GM23248 (cell line): ENCODE data around the gene CCDC192. TPM values are rescaled to one million over a fixed set of nuclear protein-coding genes. Genes with fewer than 3 reads are reported as not detected.
A peak's percentile ranks its signal among the peaks of the same experiment; 100 is the strongest.

Source experiments
- DNase-seq: peaks from one replicate; pipeline ENCODE4 v3.0.0-alpha.2; 2015
- H2AFZ ChIP-seq: fragments of 200-600 bp; sonication (generic); 2 replicates; pipeline ENCODE4 v1.6.1; 2016; ENCODE audit warnings: antibody characterized with exemption
- H3F3A ChIP-seq: fragments of 200-600 bp; sonication (generic); 2 replicates; pipeline ENCODE4 v1.6.1; 2016; ENCODE audit warnings: mild to moderate bottlenecking, antibody characterized with exemption, mixed run types; ENCODE audit not compliant: insufficient read depth
- H3K27ac ChIP-seq: fragments of 200-600 bp; sonication (generic); 2 replicates; pipeline ENCODE4 v1.5.1; 2016; ENCODE audit warnings: mild to moderate bottlenecking
- H3K27me3 ChIP-seq: fragments of 200-600 bp; sonication (generic); replicated peaks from 2 replicates; pipeline ENCODE4 v1.6.1; 2016; ENCODE audit warnings: mild to moderate bottlenecking; ENCODE audit not compliant: insufficient read depth
- H3K36me3 ChIP-seq: fragments of 200-600 bp; sonication (generic); 2 replicates; pipeline ENCODE4 v1.6.1; 2016; ENCODE audit warnings: low read depth, mild to moderate bottlenecking
- H3K4me1 ChIP-seq: fragments of 200-600 bp; sonication (generic); 2 replicates; pipeline ENCODE4 v1.6.1; 2016; ENCODE audit warnings: mild to moderate bottlenecking; ENCODE audit not compliant: insufficient read depth
- H3K4me2 ChIP-seq: fragments of 200-600 bp; sonication (generic); one replicate; pipeline ENCODE4 v1.6.1; 2016; ENCODE audit warnings: mild to moderate bottlenecking; ENCODE audit not compliant: unreplicated experiment
- H3K4me3 ChIP-seq: fragments of 200-600 bp; sonication (generic); 2 replicates; pipeline ENCODE4 v1.5.1; 2016; ENCODE audit warnings: mild to moderate bottlenecking
- H3K79me2 ChIP-seq: fragments of 200-600 bp; sonication (generic); 2 replicates; pipeline ENCODE4 v1.6.1; 2016; ENCODE audit warnings: mild to moderate bottlenecking; ENCODE audit not compliant: insufficient read depth
- H3K9ac ChIP-seq: fragments of 200-600 bp; sonication (generic); 2 replicates; pipeline ENCODE4 v1.6.1; 2016; ENCODE audit warnings: mild to moderate bottlenecking
- H3K9me2 ChIP-seq: fragments of 200-600 bp; sonication (generic); 2 replicates; pipeline ENCODE4 v1.6.1; 2016; ENCODE audit warnings: mixed run types, mild to moderate bottlenecking, moderate library complexity; ENCODE audit not compliant: insufficient read depth
- H3K9me3 ChIP-seq: fragments of 200-600 bp; sonication (generic); one replicate; pipeline ENCODE4 v1.6.1; 2017; ENCODE audit warnings: low read depth
- H4K20me1 ChIP-seq: fragments of 200-600 bp; sonication (generic); 2 replicates; pipeline ENCODE4 v1.6.0; 2016; ENCODE audit not compliant: insufficient read depth
- EZH2 ChIP-seq: fragments of 200-600 bp; sonication (generic); IDR thresholded peaks from 2 replicates; pipeline ENCODE4 v1.6.1; 2018; ENCODE audit warnings: antibody characterized with exemption, mild to moderate bottlenecking; ENCODE audit not compliant: insufficient read depth, poor library complexity, severe bottlenecking
- EZH2phosphoT487 ChIP-seq: fragments of 200-600 bp; sonication (generic); IDR thresholded peaks from 2 replicates; pipeline ENCODE4 v1.6.1; 2018; ENCODE audit warnings: antibody characterized with exemption, moderate library complexity, mild to moderate bottlenecking, low read depth; ENCODE audit not compliant: insufficient read depth
- WGBS, 2 experiments: methylation state at CpG; one replicate each; pipeline ENCODE4 v1.1.6; 2015 to 2017; ENCODE audit warnings: low lambda C conversion rate in 2 of 2, low coverage in 1 of 2; ENCODE audit errors: missing lambda C conversion rate in 2 of 2; 5-methylcytosine and 5-hydroxymethylcytosine counted together
- in situ Hi-C: fragments of 300-500 bp; cut with MboI; formaldehyde crosslinking; loops from 2 replicates; pipeline ENCODE4 v1.15.0; 2020
- polyA plus RNA-seq: library from polyadenylated mRNA; unstranded; fragments of >200 nt; fragmentation: Nextera tagmentation; extraction: Ambion mirVana; gene quantifications from 2 replicates; pipeline ENCODE4 v1.2.1, GENCODE V29; 2016
- total RNA-seq: library from RNA; depleted of rRNA; stranded (reverse); fragments of >200 nt; shearing (Covaris generic); gene quantifications from 2 replicates; pipeline ENCODE4 v1.2.3, GENCODE V29; 2014

The CCDC192 gene
- total and polyA plus RNA-seq, 2 experiments from 2014 or later, result 0.40 TPM; not detected in 1

GRCh38 chr5:127864511-127864910 is 161.3 kb downstream of the CCDC192 start:
- 90 to 91% methylated on average over 1 of the region's 1 CpG for WGBS, 2 experiments
- Histone ChIP-seq H3K36me3 (no peaks in the 10 kb centered on the region), H2AFZ (no peak overlapping the region), H3F3A (no peaks in the 10 kb centered on the region), H4K20me1 (no peaks in the 10 kb centered on the region), H3K79me2 (no peaks in the 10 kb centered on the region), H3K4me2 (no peak overlapping the region), H3K27ac (no peak overlapping the region), H3K27me3 (no peaks in the 10 kb centered on the region), H3K9ac (no peak overlapping the region), H3K4me3 (no peak overlapping the region), H3K4me1 (no peaks in the 10 kb centered on the region), H3K9me3 (no peaks in the 10 kb centered on the region), H3K9me2 (no peaks in the 10 kb centered on the region)
- DNase-seq, result no peak
- TF ChIP-seq EZH2phosphoT487, result no peak
- no peak for TF ChIP-seq EZH2
- in situ Hi-C loops, result no loop called here

- no peaks in the 10 kb centered on the region for H3F3A ChIP-seq
- H3K36me3 ChIP-seq, result no peaks in the 10 kb centered on the region
- no peaks in the 10 kb centered on the region for H3K9me2 ChIP-seq
- no peak overlapping the region for H3K4me3 ChIP-seq
- H3K4me2 ChIP-seq, result no peak overlapping the region
- 78 to 85% methylated on average over 1 of the region's 1 CpG for WGBS, 2 experiments
- H3K27ac ChIP-seq, result no peak overlapping the region
- DNase-seq, result no peak
- H3K9ac ChIP-seq, result no peak overlapping the region
- H2AFZ ChIP-seq, result no peak overlapping the region
- in situ Hi-C loops, result no loop called here
- no peaks in the 10 kb centered on the region for H3K4me1 ChIP-seq
- no peaks in the 10 kb centered on the region for H4K20me1 ChIP-seq
- no peaks in the 10 kb centered on the region for H3K79me2 ChIP-seq
- H3K9me3 ChIP-seq, result no peaks in the 10 kb centered on the region
- no peak for TF ChIP-seq EZH2phosphoT487
- no peak for TF ChIP-seq EZH2
- H3K27me3 ChIP-seq, result no peaks in the 10 kb centered on the region
Observed at GRCh38 chr5:127865273-127865672, 162.1 kb downstream of the CCDC192 start.

GRCh38 chr5:127867022-127867783 is 164.0 kb downstream of the CCDC192 start:
- H3K4me2 ChIP-seq, result no peak overlapping the region
- 41 to 42% methylated on average over 6 of the region's 6 CpGs for WGBS, 2 experiments
- no peak overlapping the region for H3K4me3 ChIP-seq
- H3K9me3 ChIP-seq, result no peaks in the 10 kb centered on the region
- no peak overlapping the region for H2AFZ ChIP-seq
- H3K27ac ChIP-seq, result no peak overlapping the region
- no peaks in the 10 kb centered on the region for H3K9me2 ChIP-seq
- no peaks in the 10 kb centered on the region for H4K20me1 ChIP-seq
- H3K4me1 ChIP-seq, result peaks cover 11% of the 10 kb centered on the region
- H3K36me3 ChIP-seq, result no peaks in the 10 kb centered on the region
- H3K9ac ChIP-seq, result no peak overlapping the region
- TF ChIP-seq EZH2, result no peak
- no peak for TF ChIP-seq EZH2phosphoT487
- no peaks in the 10 kb centered on the region for H3K27me3 ChIP-seq
- no peak for DNase-seq
- no peaks in the 10 kb centered on the region for H3K79me2 ChIP-seq
- in situ Hi-C loops, result no loop called here
- no peaks in the 10 kb centered on the region for H3F3A ChIP-seq

DNA sequence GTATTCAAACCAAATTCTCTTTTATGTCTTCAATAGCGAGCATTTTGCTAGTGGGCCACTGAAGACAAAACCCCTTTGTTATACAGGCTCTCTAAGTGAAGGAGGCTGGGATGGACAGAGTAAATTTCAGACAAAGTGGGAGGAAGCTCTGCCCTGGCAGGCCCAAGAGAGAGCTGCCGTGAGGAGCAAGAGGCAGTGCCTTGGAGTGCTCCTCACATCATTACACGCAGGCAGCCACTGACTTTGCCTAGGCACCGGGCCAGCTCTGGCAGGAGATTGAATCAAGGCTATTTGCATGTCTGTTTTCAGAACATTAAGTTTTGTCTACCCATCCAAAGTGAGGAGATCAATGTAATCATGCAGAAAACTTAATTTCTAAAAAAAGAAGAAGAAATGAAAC is 167.7 kb downstream of the CCDC192 start:
- Histone ChIP-seq H3K9ac (no peak overlapping the region), H3K9me3 (no peaks in the 10 kb centered on the region), H3K4me3 (no peak overlapping the region), H3K4me1 (peaks cover 11% of the 10 kb centered on the region), H3F3A (no peaks in the 10 kb centered on the region), H3K79me2 (no peaks in the 10 kb centered on the region), H3K36me3 (no peaks in the 10 kb centered on the region), H3K27ac (0 out of 2 replicates have a peak overlapping the region, but pooled peaks have one; percentile 10), H3K9me2 (no peaks in the 10 kb centered on the region), H3K4me2 (no peak overlapping the region), H4K20me1 (no peaks in the 10 kb centered on the region), H2AFZ (no peak overlapping the region), H3K27me3 (no peaks in the 10 kb centered on the region)
- in situ Hi-C loops, result no loop called here
- TF ChIP-seq EZH2phosphoT487 (no peak), EZH2 (no peak)
- 23 to 26% methylated on average over 4 of the region's 4 CpGs for WGBS, 2 experiments
- peak; percentile 50 for DNase-seq
